Endothelial cell (in vitro differentiated cells): Measurements from ENCODE around the gene TFCP2. TPM values are rescaled to one million over a fixed set of nuclear protein-coding genes. Genes with fewer than 3 reads are reported as not detected.
A peak's percentile ranks its signal among the peaks of the same experiment; 100 is the strongest.

Experiments
- DNase-seq: peaks from one replicate; pipeline ENCODE4 v3.0.0; 2021; ENCODE audit warnings: low spot score
- H3K27ac Mint-ChIP-seq: one replicate; pipeline ENCODE4 v1.8.0; 2021; ENCODE audit warnings: mixed read lengths, inconsistent platforms; ENCODE audit not compliant: unreplicated experiment
- H3K27me3 Mint-ChIP-seq: one replicate; pipeline ENCODE4 v1.8.0; 2021; ENCODE audit warnings: mild to moderate bottlenecking, moderate library complexity, mixed read lengths, inconsistent platforms; ENCODE audit not compliant: unreplicated experiment
- H3K36me3 Mint-ChIP-seq: one replicate; pipeline ENCODE4 v1.8.0; 2021; ENCODE audit warnings: mild to moderate bottlenecking, low read depth, mixed read lengths, inconsistent platforms; ENCODE audit not compliant: unreplicated experiment
- H3K4me1 Mint-ChIP-seq: one replicate; pipeline ENCODE4 v1.8.0; 2021; ENCODE audit warnings: mild to moderate bottlenecking, mixed read lengths, inconsistent platforms; ENCODE audit not compliant: unreplicated experiment
- H3K4me3 Mint-ChIP-seq: one replicate; pipeline ENCODE4 v1.8.0; 2021; ENCODE audit warnings: mild to moderate bottlenecking, mixed read lengths, inconsistent platforms; ENCODE audit not compliant: unreplicated experiment
- H3K9me3 Mint-ChIP-seq: one replicate; pipeline ENCODE4 v1.8.0; 2021; ENCODE audit warnings: mixed read lengths, inconsistent platforms; ENCODE audit not compliant: unreplicated experiment
- total RNA-seq: library from RNA; stranded (reverse); fragmentation: NEBNext Ultra II Directional; extraction: Animal tissue kit (Norgen Biotek cat#: 25700); gene quantifications from one replicate; pipeline ENCODE4 v1.2.1, GENCODE V29; 2021; ENCODE audit not compliant: unreplicated experiment
- TF ChIP-seq, protein P1 (sequence below): fragments of 200-600 bp; sonication (generic); IDR thresholded peaks from one replicate; pipeline ENCODE4 v1.5.0; 2021; ENCODE audit warnings: antibody characterized with exemption; ENCODE audit not compliant: unreplicated experiment

TFCP2 gene
- total RNA-seq, 1 donor from 2014 or later = 29.5 TPM

DNA sequence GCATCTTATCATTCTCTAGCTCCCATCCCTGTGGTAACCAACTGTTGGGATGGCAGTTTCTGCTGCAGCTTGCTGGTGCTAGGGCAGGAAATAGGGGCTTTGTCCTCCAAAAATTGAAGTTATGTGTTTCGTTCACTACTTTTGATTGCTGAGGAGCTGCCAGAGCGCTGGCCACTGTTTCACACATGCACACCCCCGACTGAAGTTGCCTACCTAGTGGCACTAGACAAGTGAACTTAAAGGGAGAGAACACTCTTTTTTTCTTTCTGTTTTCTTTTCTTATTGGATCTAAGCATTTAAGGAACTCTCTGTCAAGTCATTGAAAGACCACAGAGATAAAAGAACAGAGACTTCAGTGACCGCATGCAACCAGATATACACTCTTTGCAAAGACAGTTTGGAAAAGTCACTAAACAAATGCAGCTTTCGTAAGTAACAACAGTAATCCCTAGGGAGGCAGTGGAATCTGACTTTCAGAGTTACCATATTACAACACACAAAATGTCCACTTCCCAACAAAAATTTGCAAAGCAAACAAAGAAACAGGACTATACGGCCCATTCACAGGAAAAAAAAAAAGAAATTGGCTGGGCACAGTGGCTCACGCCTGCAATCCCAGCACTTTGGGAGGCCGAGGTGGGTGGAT lies 12.0 kb downstream of the TFCP2 start:
- Mint-ChIP-seq H3K36me3 (peaks cover 4% of the 10 kb centered on the region), H3K27me3 (peaks cover 2% of the 10 kb centered on the region), H3K4me3 (no peak overlapping the region), H3K27ac (no peak overlapping the region), H3K9me3 (no peaks in the 10 kb centered on the region), H3K4me1 (peaks cover 4% of the 10 kb centered on the region)
- DNase-seq = no peak
- TF ChIP-seq, protein P1, sequence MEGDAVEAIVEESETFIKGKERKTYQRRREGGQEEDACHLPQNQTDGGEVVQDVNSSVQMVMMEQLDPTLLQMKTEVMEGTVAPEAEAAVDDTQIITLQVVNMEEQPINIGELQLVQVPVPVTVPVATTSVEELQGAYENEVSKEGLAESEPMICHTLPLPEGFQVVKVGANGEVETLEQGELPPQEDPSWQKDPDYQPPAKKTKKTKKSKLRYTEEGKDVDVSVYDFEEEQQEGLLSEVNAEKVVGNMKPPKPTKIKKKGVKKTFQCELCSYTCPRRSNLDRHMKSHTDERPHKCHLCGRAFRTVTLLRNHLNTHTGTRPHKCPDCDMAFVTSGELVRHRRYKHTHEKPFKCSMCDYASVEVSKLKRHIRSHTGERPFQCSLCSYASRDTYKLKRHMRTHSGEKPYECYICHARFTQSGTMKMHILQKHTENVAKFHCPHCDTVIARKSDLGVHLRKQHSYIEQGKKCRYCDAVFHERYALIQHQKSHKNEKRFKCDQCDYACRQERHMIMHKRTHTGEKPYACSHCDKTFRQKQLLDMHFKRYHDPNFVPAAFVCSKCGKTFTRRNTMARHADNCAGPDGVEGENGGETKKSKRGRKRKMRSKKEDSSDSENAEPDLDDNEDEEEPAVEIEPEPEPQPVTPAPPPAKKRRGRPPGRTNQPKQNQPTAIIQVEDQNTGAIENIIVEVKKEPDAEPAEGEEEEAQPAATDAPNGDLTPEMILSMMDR = no peak

GRCh38 chr12:51156245-51156765 lies 16.6 kb downstream of the TFCP2 start:
- no peaks in the 10 kb centered on the region for H3K9me3 Mint-ChIP-seq
- TF ChIP-seq, protein P1 = no peak
- H3K36me3 Mint-ChIP-seq = no peaks in the 10 kb centered on the region
- DNase-seq = no peak
- H3K27ac Mint-ChIP-seq = peak overlapping the region; percentile 42
- peaks cover 4% of the 10 kb centered on the region for H3K4me1 Mint-ChIP-seq
- H3K4me3 Mint-ChIP-seq = no peak overlapping the region
- peaks cover 2% of the 10 kb centered on the region for H3K27me3 Mint-ChIP-seq

- H3K36me3 Mint-ChIP-seq = no peaks in the 10 kb centered on the region
- no peak overlapping the region for H3K27ac Mint-ChIP-seq
- no peak overlapping the region for H3K4me3 Mint-ChIP-seq
- TF ChIP-seq, protein P1 = no peak
- H3K4me1 Mint-ChIP-seq = peaks cover 4% of the 10 kb centered on the region
- H3K27me3 Mint-ChIP-seq = peaks cover 2% of the 10 kb centered on the region
- DNase-seq = no peak
- no peaks in the 10 kb centered on the region for H3K9me3 Mint-ChIP-seq
Observed at GRCh38 chr12:51152953-51153352, 20.0 kb downstream of the TFCP2 start.

- H3K27me3 Mint-ChIP-seq = no peaks in the 10 kb centered on the region
Observed at GRCh38 chr12:51150777-51151176, 22.2 kb downstream of the TFCP2 start.

DNA sequence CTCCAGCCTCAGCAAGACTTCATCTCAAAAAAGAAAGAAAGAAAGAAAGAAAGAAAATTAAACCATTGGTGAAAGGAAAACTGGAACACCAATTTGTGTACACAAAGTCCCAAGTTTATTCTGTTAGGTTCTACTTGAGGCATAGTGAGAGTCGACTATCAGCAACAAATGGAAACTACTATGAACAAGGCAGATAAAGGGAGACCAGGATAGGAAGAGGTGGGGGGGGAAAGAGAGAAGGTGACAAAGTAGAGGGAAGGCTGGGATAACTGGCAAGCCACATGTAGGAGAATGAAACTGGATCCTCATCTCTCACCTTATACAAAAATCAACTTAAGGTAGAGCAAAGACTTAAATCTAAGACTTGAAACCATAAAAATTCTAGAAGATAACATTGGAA lies 25.6 kb downstream of the TFCP2 start:
- no peaks in the 10 kb centered on the region for H3K4me1 Mint-ChIP-seq
- H3K36me3 Mint-ChIP-seq = peaks cover 4% of the 10 kb centered on the region
- TF ChIP-seq, protein P1 = no peak
- H3K4me3 Mint-ChIP-seq = no peak overlapping the region
- H3K27ac Mint-ChIP-seq = no peak overlapping the region
- DNase-seq = no peak
- H3K9me3 Mint-ChIP-seq = no peaks in the 10 kb centered on the region
- H3K27me3 Mint-ChIP-seq = no peaks in the 10 kb centered on the region

More at GRCh38 chr12:51150777-51151176, 22.2 kb downstream of the TFCP2 start:
- Mint-ChIP-seq H3K27ac (no peak overlapping the region), H3K4me1 (no peaks in the 10 kb centered on the region), H3K4me3 (no peak overlapping the region), H3K9me3 (no peaks in the 10 kb centered on the region), H3K36me3 (no peaks in the 10 kb centered on the region)
- no peak for DNase-seq
- TF ChIP-seq, protein P1 = no peak
